Measurements from ENCODE around the gene CKAP2L.

The CKAP2L gene

DNA sequence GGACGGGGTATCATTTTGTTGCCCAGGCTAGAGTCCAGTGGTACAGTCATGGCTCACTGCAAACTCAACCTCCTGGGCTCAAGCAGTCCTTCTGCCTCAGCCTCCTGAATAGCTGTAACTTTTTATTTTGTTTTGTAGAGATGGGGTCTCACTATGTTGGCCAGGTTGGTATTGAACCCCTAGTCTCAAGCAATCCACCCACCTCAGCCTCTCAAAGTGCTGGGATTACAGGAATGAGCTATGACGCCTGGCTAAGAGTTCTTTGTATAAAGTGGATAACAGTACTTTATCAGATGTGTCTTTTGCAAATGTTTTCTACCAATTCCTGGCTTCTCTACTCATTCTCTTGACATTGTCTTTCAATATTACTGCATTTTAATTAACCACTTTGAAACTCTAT lies 60.7 kb downstream of the CKAP2L start:
- DNase-seq: no peak

GRCh38 chr2:112701052-112701451 lies 63.4 kb downstream of the CKAP2L start:
- DNase-seq: no peak

DNA sequence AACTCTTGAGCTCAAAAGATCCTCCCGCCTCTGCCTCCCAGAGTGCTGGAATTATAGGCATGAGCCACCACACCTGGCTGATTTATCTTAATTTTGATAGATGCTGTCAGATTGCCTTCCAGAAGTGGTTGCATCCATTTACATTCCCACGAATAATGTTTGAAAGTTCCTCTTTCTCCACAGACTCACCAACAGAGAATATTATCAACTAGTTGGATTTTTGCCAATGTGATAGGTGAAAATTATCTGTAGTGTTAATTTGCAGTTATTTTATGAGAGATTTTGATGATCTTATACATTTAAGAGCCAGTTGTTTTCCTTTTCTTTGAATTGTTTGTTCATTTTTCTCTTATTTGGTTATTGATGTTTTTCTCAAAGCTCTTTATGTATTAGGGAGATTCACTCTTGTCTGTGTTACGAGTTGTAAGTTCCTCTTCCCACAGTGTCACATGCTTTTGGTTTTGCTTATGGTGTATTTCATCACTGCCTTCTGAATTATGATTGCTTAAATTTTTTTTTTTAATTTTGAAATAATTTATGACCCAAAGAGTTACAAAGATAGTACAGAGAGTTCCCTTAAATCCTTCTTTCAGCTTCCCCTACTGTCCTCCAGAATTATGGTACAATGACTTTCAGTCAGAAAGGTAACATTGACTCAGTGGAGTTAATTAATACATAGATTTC lies 64.3 kb downstream of the CKAP2L start:
- no peak for DNase-seq

DNA sequence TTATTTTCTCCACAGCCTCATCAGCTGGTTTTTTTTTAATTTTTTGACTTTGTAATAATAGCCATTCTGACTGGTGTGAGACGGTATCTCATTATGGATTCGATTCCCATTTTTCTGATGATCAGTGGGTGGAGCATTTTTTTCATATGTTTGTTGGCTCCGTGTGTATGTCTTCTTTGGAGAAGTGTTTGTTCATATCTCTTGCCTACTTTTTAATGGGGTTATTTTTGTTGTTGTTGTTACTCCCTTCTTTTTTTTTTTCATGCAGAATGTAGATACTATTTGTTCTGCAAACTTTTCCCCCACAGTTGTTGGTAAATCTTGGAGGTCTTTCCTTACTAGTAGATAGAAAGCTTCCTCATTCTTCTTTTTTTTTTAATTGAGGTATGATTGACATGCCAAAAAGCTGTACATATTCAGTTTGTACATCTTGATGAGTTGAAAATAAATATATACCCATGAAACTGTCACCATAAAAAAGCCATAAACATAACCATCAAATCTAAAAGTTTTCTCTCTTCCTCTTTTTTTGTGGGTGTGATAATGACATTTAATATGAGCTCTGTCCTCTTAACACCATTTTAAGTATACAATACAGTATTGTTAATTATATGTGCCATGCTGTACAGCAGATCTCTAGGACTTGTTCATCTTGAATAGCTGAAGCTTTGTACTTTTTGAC lies 65.4 kb downstream of the CKAP2L start:
- no peak for DNase-seq

DNA sequence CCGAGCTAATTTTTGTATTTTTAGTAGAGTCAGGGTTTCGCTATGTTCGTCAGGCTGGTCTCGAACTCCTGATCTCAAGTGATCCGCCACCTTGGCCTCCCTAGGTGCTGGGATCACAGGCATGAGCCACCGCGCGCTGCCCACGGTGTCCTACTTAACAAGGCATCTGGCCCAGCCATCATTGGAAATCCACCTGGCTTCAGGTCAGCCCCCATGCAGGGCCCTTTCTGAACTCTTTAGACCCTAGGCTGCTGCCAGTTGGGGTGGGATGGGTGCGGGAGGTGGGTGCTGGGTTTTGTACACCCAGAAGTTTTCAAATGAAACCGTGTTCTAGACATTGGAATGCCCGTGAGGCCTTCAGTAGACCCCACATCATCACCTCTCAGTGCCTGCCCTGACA lies 70.2 kb downstream of the CKAP2L start:
- no peak for DNase-seq

DNA sequence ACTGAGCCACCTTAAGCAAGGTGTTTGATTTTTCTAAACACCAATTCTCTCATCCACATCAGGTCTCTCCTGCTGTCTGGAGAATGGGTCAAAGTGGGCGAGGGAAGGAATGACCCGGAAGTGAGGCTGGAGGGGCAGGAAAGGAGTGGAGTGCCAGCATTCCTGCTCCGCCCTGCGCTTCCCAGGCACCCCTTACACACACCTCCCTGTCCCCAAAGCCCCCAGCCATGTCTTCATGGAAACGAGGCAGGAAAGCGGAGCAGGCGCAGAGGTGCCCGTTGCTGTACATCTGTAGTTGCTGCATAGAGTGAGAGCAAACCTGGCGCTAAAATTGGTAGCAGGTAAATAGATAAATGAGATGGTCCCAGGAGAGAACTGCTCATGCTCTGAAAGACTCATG lies 70.8 kb downstream of the CKAP2L start:
- no peak for DNase-seq

- peak; percentile 54 for DNase-seq
These were observed 71.5 kb downstream of the CKAP2L start for GRCh38 chr2:112692918-112693317.

- peak; percentile 100 for DNase-seq
These were observed 71.9 kb downstream of the CKAP2L start for GRCh38 chr2:112692495-112692911.

DNA sequence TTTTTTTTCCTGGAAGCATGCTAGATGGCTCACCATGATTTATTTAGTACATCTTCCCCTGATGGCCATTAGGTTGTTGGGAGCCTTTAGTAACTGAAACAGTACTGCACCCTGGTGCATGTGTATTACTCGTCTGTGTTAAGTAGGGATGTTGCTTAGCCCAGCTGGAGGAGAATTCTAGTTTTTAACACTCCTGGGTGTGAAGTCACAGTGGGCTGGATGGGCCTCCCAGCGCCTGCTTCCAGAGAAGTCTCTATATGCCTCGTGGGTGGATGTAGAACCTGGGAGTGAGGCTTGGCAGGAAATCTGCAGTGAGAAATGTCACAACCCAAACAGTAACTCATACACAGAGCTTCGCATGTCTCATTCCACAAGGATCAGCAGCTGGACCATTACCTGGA lies 72.5 kb downstream of the CKAP2L start:
- DNase-seq: peak; percentile 30

DNA sequence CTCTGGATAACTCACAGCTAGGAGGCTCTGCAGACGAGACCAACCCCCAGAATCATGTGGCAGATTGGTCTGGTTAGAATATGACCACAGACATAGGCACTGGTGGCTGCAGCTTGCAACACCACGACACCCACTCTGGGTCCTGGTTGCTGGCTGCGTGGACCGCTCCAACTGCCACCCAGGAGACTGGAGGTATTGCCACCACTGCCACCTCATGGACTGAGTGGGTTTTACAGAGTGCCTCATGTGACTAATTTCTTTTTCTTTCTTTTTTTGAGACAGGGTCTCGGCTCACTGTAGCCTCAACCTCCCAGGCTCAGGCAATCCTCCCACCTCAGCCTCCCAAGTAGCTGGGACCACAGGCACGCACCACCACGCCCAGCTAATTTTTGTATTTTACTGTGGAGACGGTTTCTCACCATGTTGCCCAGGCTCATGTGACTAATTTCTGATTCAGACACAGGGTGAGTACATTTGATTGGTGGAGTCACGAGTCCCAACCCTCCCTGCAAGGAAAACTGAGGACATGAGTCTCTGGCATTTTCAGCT lies 73.5 kb downstream of the CKAP2L start:
- DNase-seq: peak; percentile 54

DNA sequence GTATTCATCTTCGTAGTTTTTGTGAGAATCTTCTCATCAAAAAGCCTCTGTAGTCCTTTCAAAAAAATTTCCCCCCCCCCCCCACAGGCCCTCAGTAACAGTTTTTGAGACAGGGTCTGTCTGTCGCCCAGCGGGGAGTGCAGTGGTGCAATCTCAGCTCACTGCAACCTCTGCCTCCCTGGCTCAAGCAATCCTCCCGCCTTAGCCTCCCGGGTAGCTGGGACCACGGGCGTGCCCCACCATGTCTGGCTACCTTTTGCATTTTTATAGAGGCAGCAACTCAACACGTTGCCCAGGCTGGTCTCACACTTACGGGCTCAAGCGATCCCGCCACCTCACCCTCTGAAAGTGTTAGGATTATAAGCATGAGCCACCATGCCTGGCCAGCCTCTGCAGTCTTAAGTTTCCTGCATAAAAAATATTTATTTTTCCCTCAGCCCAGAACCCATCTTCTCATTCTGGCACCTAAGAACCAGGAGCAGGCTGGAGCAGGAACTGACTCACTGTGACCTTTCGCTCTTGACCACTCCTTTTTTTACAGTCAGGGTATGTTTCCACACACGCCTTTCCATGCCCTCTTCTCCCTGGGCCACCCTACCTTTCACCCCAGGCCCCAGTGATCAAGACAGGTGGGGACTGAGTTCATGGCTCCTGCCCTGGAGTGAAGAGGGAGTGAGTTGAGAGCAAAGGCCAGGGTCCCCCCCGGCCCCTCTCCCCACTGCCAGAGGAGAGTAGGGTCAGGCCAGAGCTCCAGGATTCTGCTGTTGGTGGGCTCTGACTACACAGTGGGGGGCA lies 76.1 kb downstream of the CKAP2L start:
- DNase-seq: peak; percentile 61

DNA sequence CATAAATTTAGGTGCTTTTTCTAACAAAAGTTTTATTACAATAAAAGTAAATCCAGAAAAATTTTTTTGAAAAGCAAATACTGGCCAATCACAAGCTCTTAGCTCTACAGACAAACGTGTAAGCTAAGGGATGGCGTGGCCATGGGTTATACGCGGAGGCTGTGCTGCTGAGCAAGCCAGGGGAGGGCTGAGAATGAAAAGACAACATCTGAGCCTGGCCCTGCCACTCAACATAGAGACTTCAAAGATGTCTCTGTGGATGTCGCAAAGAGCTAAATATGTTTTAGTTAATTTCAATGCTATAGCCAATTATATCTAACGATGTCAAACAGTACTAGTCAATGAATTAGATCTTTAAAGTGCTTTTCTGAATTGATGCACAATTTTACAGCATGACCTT lies 76.9 kb downstream of the CKAP2L start:
- no peak for DNase-seq
